ENCODE measurements around the gene LRFN4. TPM values are rescaled to one million over a fixed set of nuclear protein-coding genes. Genes with fewer than 3 reads are reported as not detected.
A peak's percentile ranks its signal among the peaks of the same experiment; 100 is the strongest.

LRFN4 gene
- total and polyA plus RNA-seq, 10 donors = 3.3 to 12.0 (median 8.0) TPM

DNA sequence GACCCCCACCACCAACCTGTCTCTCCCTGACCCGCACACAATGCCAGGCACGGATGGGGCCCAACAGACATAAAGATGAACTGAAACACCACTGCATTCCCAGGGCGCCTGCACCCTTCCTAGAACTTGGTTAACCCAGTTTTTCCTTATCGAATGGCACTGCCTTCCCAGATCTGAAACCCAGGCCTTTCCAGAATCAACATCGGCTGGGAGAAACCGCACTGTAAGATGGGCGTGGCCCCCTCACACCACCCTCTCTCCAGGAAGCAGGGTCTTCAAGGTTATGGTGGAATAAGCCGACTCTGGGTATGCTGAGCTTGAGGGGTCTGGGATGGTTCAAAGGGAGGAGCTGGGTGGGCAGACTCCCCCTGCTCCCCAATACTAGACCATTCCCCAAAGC is 23.1 kb downstream of the LRFN4 start:
- intact Hi-C loops (cut with DNase I; ENCODE audit: low total_unique reads) = loop anchor here (5.0 kb wide), 1 partner anchor 188 kb away; no protein-coding TSS in a partner anchor
- peaks cover 0 to 5% (median 0%) of the 10 kb centered on the region in 7 donors for H3K27me3 ChIP-seq (replicated peaks in 1 of 7)
- no peaks in the 10 kb centered on the region for H3K9me3 ChIP-seq
- H3K4me1 ChIP-seq = peaks cover 0 to 27% (median 14%) of the 10 kb centered on the region in 6 donors
- 85 to 88% (median 86%) methylated on average over 7 to 8 of the region's 8 CpGs for WGBS, 5 donors
- no peak overlapping the region for H3K4me3 ChIP-seq
- no peak for DNase-seq
- TF ChIP-seq POLR2AphosphoS5 (IDR thresholded peaks at IDR 0.05) = no peak
- no peaks in the 10 kb centered on the region for H3K36me3 ChIP-seq
- H3K27ac ChIP-seq = no peak overlapping the region

- intact Hi-C loops (cut with DNase I; ENCODE audit: low total_unique reads) = loop anchor here (5.0 kb wide), 1 partner anchor 188 kb away; no protein-coding TSS in a partner anchor
- Histone ChIP-seq H3K4me3 (no peak overlapping the region), H3K27me3 (replicated peaks in 1 of 7) (peaks cover 0 to 5% (median 0%) of the 10 kb centered on the region in 7 donors), H3K27ac (no peak overlapping the region), H3K4me1 (peaks cover 0 to 27% (median 14%) of the 10 kb centered on the region in 6 donors), H3K9me3 (no peaks in the 10 kb centered on the region), H3K36me3 (no peaks in the 10 kb centered on the region)
- TF ChIP-seq POLR2AphosphoS5 (IDR thresholded peaks at IDR 0.05) (peak in 2 of 3 donors; percentile 29 to 53), POLR2A (IDR thresholded peaks at IDR 0.05) (no peak)
- TF ChIP-seq, protein P1, sequence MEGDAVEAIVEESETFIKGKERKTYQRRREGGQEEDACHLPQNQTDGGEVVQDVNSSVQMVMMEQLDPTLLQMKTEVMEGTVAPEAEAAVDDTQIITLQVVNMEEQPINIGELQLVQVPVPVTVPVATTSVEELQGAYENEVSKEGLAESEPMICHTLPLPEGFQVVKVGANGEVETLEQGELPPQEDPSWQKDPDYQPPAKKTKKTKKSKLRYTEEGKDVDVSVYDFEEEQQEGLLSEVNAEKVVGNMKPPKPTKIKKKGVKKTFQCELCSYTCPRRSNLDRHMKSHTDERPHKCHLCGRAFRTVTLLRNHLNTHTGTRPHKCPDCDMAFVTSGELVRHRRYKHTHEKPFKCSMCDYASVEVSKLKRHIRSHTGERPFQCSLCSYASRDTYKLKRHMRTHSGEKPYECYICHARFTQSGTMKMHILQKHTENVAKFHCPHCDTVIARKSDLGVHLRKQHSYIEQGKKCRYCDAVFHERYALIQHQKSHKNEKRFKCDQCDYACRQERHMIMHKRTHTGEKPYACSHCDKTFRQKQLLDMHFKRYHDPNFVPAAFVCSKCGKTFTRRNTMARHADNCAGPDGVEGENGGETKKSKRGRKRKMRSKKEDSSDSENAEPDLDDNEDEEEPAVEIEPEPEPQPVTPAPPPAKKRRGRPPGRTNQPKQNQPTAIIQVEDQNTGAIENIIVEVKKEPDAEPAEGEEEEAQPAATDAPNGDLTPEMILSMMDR (IDR thresholded peaks at IDR 0.05 in 8 of 11, conservative IDR thresholded peaks at IDR 0.05 in 3 of 11) = no peak
- DNase-seq = no peak
- 33 to 41% (median 37%) methylated on average over 9 to 14 of the region's 14 CpGs for WGBS, 5 donors
Observed at GRCh38 chr11:66880496-66881450, 23.9 kb downstream of the LRFN4 start.

- Histone ChIP-seq H3K36me3 (no peaks in the 10 kb centered on the region), H3K4me1 (peaks cover 0 to 27% (median 14%) of the 10 kb centered on the region in 6 donors), H3K27me3 (replicated peaks in 1 of 7) (peaks cover 0 to 5% (median 0%) of the 10 kb centered on the region in 7 donors), H3K4me3 (no peak overlapping the region), H3K27ac (no peak overlapping the region), H3K9me3 (no peaks in the 10 kb centered on the region)
- DNase-seq = no peak
- intact Hi-C loops (cut with DNase I; ENCODE audit: low total_unique reads) = loop anchor here (5.0 kb wide), 1 partner anchor 189 kb away; no protein-coding TSS in a partner anchor
- TF ChIP-seq POLR2A (IDR thresholded peaks at IDR 0.05) (no peak), POLR2AphosphoS5 (IDR thresholded peaks at IDR 0.05) (no peak)
- TF ChIP-seq, protein P1 (IDR thresholded peaks at IDR 0.05 in 8 of 11, conservative IDR thresholded peaks at IDR 0.05 in 3 of 11) = no peak
- WGBS, 5 donors = 82 to 94% (median 91%) methylated on average over 7 to 10 of the region's 10 CpGs
Observed at GRCh38 chr11:66881451-66881835, 24.6 kb downstream of the LRFN4 start.

DNA sequence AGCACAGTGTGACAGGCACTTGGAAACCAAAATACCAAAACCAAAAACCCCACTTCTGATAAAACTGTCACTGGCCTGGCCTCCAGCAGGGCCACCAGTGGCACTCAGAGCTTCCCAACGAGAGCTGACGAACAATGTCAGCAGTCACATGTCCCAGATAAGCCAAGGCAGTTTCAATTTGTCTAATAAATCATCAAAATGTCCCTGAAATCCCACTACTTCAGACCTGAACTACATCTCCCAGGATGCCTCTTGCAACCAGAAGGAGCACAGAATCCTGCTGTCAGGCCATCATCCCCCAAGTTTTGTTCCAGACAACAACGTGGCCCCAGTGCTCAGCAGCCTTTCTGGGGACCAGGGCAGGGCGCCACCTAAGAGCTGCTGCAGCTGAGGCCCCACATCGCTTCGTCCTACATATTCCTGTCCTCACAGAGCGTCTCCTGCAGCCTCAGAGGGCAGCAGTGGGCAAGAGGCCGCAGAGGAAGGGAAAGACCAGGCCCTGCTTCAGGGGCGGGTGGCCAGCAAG is 25.1 kb downstream of the LRFN4 start:
- intact Hi-C loops (cut with DNase I; ENCODE audit: low total_unique reads) = loop anchor here (5.0 kb wide), 1 partner anchor 190 kb away; no protein-coding TSS in a partner anchor
- no peaks in the 10 kb centered on the region for H3K9me3 ChIP-seq
- H3K27me3 ChIP-seq (replicated peaks in 1 of 7) = peaks cover 0 to 5% (median 0%) of the 10 kb centered on the region in 7 donors
- no peaks in the 10 kb centered on the region for H3K36me3 ChIP-seq
- no peak overlapping the region for H3K4me3 ChIP-seq
- 69 to 91% (median 82%) methylated on average over 3 to 9 of the region's 9 CpGs for WGBS, 5 donors
- no peak for DNase-seq
- no peak overlapping the region for H3K27ac ChIP-seq
- no peak for TF ChIP-seq POLR2AphosphoS5 (IDR thresholded peaks at IDR 0.05)
- no peak for TF ChIP-seq POLR2A (IDR thresholded peaks at IDR 0.05)
- TF ChIP-seq, protein P1 (IDR thresholded peaks at IDR 0.05 in 8 of 11, conservative IDR thresholded peaks at IDR 0.05 in 3 of 11) = no peak
- peaks cover 0 to 27% (median 14%) of the 10 kb centered on the region in 6 donors for H3K4me1 ChIP-seq

Data from spleen (tissue), 11 donors.